M059J (cell line): ENCODE results near the gene TSPEAR. TPM values are rescaled to one million over a fixed set of nuclear protein-coding genes. Genes with fewer than 3 reads are reported as not detected.
A peak's percentile ranks its signal among the peaks of the same experiment; 100 is the strongest.

Source experiments
- DNase-seq: peaks from one replicate; pipeline ENCODE4 v3.0.0-alpha.2; 2012; ENCODE audit warnings: low read depth
- total RNA-seq: library from RNA; depleted of rRNA; stranded (reverse); fragments of >200 nt; shearing (Covaris generic); gene quantifications from 2 replicates; pipeline ENCODE4 v1.2.3, GENCODE V29; 2014

TSPEAR gene
- total RNA-seq, 1 experiment from 2014 or later = not detected

- DNase-seq = peak; percentile 24
Observed at GRCh38 chr21:44485254-44485793, 226.0 kb downstream of the TSPEAR start.

DNA sequence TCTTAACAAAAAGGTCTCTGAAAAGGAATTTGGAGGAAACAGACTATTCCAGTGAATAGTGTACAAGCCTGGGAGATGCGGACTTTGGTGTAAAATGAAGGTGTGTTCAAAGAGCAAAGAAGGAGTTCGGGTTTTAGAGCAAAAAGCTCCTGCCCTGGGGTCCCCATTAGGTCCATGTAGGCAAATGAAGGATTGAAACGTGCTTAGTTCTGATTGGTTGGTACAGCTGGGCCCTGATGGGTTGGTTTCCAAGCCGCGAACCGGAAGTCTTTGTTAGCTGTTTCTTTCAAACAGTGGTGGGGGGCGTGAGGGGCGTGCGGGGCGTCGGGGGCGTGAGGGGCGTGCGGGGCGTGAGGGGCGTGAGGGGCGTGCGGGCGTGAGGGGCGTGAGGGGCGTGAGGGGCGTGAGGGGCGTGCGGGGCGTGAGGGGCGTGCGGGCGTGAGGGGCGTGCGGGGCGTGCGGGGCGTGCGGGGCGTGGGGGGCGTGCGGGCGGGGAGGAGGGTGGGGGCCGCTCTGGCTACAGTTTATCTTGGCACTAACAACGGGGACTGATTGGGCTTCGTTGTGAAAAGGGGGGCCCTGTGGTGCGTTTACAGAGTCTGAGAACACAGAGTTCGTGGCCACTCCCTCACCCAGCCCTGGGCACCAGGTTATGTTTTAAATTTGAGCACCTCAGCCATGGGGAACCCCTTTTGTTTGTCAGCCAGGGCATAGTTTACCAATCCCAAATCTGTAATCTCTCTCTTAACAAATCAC is 226.7 kb downstream of the TSPEAR start:
- no peak for DNase-seq

- peak; percentile 22 for DNase-seq
Observed at GRCh38 chr21:44483288-44484237, 227.8 kb downstream of the TSPEAR start.

- peak; percentile 24 for DNase-seq
Observed at GRCh38 chr21:44482581-44483287, 228.6 kb downstream of the TSPEAR start.

GRCh38 chr21:44480200-44481053 is 230.9 kb downstream of the TSPEAR start:
- no peak for DNase-seq

DNA sequence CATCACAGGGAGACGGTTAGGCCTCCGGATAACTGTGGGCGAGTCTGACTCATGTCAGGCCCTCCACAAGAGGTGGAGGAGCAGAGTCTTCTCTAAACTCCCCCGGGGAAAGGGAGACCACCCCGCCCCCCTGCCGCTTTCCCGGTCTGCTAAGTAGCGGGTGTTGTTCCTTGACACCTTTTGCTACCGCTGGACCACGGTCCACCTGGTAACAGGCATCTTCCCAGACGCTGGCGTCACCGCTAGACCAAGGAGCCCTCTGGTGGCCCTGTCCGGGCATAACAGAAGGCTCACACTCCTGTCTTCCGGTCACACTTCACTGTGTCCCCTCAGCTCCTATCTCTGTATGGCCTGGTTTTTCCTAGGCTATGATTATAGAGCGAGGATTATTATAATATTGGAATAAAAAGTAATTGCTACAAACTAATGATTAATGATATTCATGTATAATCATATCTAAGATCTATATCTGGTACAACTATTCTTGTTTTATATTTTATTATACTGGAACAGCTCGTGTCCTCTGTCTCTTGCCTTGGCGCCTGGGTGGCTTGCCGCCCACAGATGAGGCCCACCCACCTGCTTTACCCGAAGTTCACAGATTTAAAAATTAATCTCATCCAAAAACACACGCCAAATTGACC is 231.7 kb downstream of the TSPEAR start:
- peak; percentile 17 for DNase-seq

DNA sequence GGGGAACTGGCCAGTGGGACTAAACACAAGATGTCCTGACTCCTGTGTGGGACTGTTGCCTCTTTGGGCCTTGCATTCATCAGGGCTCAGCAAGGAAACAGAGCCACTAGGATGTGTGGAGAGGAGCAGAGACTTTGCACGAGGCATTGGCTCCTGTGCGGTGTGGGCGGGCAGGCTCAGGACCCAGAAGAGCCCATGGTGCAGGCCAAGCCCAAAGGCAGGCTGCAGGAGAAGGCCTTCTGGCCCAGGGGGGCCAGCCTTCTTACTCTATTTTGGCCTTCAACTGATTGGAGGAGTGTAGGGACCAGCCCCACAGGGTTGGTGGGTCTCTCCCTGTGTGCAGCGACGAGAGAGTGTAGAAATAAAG is 232.6 kb downstream of the TSPEAR start:
- no peak for DNase-seq

DNA sequence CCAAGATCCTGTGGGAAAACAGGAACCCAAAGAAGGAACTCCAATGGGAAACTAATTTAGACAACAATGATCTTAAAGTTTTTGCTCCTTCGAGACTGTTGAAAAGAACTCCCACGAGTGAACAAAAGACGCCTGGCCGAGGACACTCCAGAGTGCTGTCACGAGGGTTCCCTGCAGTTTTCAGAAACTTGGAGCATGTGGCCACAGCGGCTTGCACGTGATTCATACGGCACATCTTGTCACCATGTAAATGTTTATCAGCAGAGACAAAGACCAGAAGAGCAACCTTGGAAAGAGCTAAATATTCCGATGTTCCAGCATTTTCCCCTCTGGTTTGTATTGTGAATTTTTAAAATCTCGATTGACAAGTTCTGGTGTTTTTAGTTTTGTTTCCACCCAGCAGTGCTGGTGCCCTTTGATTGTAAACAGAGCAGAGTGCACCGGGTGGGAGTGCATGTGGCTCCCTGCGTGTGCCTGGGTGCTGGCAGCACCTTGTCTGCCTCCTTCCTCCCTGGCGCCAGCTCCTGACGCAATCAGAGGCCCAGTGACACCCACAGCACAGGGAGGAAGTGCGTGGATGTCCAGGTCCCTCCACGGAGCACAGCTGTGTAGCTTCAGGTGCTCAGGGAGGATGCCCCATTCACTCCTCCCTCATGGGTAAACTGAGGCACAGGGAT is 233.1 kb downstream of the TSPEAR start:
- DNase-seq = no peak

GRCh38 chr21:44477712-44478111 is 233.7 kb downstream of the TSPEAR start:
- DNase-seq = no peak

GRCh38 chr21:44477131-44477530 is 234.2 kb downstream of the TSPEAR start:
- no peak for DNase-seq

DNA sequence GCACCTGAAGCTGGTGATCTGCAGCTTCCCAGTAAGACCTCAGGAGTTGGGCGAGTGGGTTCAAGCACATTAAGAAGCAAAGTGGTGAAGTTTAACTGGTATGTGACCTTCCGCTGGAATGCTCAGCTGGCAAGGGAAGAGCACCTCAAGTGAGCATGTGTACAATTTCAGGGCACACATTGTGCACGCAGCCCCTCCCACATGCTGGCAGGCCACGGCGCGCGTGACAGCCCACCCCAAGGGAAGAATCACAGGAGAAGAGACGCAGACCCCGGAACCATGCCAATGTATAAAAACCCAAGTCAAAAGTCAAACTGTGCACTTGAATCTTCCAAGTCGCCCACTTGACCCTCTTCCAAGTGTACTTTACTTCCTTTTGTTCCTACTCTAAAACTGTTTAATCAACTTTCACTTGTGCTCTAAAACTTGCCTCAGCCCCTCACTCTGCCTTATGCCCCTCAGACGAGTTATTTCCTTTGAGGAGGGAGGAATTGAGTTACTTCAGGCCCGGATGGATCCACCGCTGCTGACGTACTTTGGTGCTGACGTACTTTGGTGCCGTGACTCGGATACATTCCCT is 236.0 kb downstream of the TSPEAR start:
- no peak for DNase-seq

DNA sequence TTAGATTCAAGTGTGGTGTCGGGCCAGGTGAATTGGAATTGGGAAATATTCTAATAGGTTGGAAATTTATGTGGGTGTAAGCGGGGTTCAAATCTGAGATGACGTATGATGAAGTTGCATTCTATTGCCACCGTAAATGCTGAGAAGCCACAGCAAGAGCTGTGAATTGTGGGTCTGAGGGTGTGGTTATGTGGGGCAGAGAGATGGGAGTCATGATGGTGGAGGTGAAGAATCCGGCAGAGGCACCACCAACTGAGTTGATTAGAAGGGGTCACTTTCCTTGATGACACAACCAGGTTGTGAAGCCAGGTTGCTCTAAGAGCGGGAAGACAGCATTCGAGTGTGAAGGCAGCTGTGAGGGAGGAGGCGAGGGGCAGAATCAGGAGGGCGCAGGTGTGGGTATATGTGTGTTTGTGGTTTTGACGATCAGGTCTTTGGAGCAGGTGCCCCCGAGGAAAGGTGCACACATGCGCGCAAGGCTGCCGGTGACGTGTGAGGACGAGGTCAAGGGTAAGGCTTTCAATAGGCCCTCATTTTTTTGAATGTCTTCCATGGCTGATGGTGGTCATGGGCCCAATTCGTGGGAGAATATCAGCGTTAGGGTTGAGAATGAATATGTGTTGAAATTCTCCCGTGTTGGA is 237.3 kb downstream of the TSPEAR start:
- DNase-seq = no peak

GRCh38 chr21:44471996-44472395 is 239.4 kb downstream of the TSPEAR start:
- DNase-seq = no peak

GRCh38 chr21:44471341-44471740 is 240.0 kb downstream of the TSPEAR start:
- DNase-seq = no peak

- DNase-seq = no peak
Observed at GRCh38 chr21:44467859-44468195, 243.5 kb downstream of the TSPEAR start.

- no peak for DNase-seq
Observed at GRCh38 chr21:44466996-44467858, 244.1 kb downstream of the TSPEAR start.

DNA sequence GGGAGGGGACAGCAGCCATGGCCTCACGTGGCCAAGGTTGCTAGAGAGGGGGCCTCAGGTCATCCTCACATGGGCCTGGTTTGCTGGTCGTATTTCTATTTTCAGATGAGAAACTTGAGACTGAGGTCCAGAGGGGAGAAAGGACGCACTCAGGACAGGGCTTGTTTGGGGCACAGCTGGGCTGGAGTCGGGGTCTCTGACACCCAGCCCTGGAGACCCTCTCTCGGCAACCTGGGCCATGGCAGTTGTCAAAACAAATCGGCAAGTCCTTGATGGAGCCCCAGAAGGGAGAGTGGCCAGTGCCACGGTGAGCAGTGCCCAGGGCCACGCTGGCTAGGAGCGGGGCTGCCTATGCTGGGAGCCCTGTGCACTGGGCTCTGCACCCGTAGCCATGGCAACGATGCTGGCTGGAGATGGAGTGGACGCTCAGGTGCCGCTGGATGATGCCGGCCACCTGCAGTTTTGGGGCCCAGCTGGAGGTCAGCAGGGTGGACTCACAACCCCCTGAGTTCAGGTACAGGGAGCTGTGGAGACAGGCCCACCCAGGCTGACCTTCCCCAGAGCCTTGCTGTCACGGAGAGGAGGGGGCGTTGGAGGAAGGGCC is 244.9 kb downstream of the TSPEAR start:
- DNase-seq = no peak

DNA sequence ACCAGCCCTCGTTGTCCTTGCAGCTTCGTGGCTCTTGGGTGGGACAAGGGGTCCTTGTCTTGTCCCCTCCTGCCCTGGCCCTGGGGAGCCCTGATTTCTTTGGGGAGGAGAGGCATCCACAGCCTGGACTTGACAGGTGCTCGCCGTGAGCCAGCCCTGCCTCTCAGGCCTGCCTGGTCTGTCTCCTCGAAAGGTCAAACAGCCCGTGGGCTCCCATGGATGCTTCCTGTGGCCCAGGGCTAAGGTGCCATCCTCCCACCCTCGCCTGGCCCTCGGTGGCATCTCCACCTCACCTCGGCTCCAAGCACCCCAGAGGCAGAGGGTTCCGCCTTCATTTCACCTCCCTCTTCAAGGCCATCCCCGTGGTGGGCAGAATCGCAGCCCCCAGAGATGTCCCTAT is 247.0 kb downstream of the TSPEAR start:
- no peak for DNase-seq
